GM13976 (cell line): ENCODE results near the gene METTL27.
"Not testable (repeated sequence)": the region's sequence is repeated elsewhere in the genome, so short reads cannot be mapped to it uniquely, and the experiment has no call there.

ENCODE experiments used
- DNase-seq: peaks from one replicate; pipeline ENCODE4 v3.0.0; 2012; ENCODE audit warnings: low spot score
- in situ Hi-C: fragments of 300-500 bp; cut with MboI; formaldehyde crosslinking; loops from one replicate; pipeline ENCODE4 v1.12.0; 2022; ENCODE audit warnings: low sequenced_read_pairs, mixed read lengths, inconsistent platforms; ENCODE audit not compliant: unreplicated experiment
- TF ChIP-seq, protein P1 (sequence below): IDR thresholded peaks from 2 replicates; pipeline ENCODE4 v1.5.1; 2012; ENCODE audit warnings: borderline replicate concordance, mild to moderate bottlenecking; ENCODE audit not compliant: insufficient read depth; ENCODE audit errors: extremely low read depth, missing control alignments, control extremely low read depth

Gene METTL27

DNA sequence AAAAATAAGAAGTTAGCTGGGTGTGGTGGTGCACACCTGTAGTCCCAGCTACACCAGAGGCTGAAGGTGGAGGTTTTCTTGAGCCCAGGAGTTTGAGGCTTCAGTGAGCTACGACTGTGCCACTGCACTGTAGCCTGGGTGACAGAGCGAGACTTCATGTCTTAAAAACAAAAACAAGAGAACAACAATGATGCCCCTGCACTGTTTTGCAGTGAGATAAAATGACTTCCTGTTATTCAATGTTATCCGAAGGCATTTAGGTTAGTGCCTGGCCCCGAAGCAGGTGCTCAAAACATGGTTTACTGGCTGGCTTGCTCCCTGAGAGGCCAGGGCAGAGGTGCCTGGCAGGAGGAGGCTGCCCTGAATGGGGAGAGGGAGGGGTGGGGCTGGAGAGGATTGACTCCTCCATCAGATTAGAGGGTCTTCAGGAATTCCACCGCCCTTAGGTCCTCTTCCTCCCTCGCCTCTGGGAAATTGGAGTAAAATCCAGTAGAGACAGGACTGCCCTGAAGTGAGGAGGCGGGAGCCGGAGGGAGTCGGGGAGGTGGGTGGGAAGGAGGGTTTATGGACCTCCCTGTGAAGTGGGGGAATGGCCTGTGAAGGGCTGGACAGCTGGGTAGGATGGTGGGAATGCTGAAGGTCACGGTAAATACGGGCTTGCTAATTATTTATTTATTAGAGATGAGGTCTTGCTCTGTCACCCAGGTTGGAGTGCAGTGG lies 18.3 kb downstream of the METTL27 start:
- in situ Hi-C loops, result no loop called here
- TF ChIP-seq, protein P1, sequence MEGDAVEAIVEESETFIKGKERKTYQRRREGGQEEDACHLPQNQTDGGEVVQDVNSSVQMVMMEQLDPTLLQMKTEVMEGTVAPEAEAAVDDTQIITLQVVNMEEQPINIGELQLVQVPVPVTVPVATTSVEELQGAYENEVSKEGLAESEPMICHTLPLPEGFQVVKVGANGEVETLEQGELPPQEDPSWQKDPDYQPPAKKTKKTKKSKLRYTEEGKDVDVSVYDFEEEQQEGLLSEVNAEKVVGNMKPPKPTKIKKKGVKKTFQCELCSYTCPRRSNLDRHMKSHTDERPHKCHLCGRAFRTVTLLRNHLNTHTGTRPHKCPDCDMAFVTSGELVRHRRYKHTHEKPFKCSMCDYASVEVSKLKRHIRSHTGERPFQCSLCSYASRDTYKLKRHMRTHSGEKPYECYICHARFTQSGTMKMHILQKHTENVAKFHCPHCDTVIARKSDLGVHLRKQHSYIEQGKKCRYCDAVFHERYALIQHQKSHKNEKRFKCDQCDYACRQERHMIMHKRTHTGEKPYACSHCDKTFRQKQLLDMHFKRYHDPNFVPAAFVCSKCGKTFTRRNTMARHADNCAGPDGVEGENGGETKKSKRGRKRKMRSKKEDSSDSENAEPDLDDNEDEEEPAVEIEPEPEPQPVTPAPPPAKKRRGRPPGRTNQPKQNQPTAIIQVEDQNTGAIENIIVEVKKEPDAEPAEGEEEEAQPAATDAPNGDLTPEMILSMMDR, result no peak
- DNase-seq, result no peak

DNA sequence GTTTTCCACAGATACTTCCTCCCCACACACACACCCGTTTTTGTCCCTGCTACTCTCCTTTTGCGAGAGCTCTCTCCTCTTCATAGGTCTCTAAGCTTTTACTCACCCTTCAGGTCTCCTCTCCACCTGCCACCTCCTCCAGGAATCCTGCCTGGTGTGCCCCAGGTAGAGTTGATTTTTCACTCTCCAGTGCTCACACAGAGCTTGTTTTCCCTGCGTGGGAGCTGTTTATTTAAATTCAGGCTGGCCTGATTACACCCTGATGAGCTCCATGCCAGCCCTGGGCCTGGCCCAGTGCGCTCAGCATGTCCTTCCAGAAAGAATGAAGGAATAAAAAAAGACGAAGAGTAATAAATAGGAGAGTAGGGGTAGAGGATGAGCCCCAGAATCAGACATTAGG lies 19.1 kb downstream of the METTL27 start:
- TF ChIP-seq, protein P1, result no peak
- DNase-seq, result no peak
- in situ Hi-C loops, result no loop called here

DNA sequence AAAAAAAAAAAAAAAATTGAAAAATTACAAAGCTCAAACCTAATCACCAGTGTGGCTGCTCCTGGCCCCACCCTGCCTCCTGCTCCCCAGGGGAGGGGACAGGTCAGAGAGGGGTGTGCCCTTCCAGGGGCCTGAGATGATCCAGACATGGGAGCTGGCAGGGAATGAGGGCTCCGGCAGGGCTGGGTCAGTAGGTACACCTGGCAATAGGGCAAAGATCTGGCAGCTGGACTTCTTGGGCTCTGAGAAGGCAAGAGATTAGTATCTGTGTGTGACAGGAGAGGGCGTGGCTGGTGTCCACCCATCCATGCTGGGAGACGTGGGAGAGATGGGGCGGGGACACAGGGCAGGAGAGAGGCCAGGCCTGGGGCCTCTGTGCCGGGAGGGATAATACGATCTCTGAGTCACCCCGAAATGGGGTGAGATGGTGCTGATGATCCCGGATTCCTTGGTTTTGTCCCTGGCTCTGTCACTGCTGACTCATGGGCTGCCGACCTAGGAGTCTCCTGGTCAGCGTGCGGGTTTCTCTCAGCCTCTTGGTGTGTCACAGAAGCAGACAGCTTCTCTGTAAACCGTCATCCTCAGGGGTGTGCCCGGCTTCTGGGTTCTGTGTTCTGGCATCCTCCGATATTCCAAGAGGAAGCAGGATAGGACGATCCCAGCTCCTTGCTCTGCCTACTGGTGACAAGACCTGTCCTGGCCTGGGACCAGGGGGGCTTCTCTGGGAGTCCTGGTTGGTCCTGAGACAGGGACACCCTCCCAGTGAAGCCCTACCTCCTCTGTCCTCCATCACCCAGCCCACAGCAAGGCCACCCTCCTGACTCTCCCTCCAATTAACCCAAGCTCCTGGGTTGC lies 19.8 kb downstream of the METTL27 start:
- peak; percentile 25 for DNase-seq
- TF ChIP-seq, protein P1, result no peak
- in situ Hi-C loops, result no loop called here

DNA sequence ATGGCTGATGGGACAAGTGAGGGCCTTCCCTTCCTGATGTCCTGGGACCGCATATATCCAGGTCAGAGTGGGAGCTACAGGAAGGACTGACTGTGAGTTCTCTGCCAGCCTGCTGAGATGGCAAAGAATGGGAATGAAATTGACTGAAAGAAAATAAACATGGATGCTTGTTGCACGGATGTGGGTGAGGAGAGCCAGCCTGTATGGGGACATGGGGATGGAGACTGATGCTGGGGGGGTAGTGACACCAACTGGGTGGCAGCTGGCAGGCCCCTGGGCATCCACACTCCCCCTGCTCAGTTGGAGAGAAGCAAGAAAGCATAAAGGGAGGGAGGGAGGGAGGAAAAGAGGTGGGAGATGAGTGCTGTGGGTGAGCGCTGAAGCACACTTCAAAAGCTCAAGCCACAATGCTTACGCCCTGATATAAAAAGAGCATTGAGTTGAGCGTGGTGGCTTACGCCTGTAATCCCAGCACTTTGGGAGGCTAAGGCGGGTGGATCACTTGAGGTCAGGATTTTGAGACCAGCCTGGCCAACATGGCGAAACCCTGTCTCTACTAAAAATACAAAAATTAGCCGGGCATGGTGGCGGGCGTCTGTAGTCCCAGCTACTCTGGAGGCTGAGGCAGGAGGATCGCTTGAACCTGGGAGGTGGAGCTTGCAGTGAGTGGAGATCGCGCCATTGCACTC lies 20.6 kb downstream of the METTL27 start:
- DNase-seq, in situ Hi-C loops: not testable (repeated sequence)

DNA sequence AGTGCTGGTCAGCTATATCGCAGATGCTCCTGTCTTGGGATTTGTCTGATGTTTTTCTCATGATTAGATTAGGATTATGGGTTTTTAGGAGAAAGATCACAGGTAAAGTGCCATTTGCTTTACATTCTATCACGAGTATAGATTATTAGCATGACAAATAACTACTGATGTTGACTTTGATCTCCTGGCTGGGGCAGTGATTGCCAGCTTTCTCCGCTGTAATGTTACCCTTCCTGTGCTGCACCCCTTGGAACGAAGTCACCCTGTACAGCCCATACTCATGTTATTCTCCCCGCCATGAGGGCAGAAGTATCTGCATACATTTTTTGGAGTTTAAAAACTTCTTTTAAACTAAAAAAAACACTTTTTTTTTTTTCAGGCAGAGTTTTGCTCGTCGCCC lies 22.3 kb downstream of the METTL27 start:
- TF ChIP-seq, protein P1, result no peak
- no peak for DNase-seq
- in situ Hi-C loops, result no loop called here

DNA sequence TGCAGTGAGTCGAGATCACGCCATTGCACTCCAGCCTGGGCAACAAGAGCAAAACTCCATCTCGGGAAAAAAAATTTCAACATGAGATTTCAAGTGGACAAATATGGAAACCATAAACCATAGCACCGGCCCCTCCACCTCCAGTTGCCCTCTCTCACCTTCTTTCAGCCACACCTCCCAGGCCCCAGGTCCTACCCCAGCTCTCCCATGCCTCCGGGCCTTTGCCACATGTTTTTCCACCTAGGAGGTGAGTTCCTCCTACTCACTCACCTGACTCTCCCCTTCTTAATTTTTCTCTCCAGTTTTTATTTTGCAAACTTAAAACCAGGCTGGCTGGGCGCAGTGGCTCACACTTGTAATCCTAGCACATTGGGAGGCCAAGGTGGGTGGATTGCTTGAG lies 25.2 kb downstream of the METTL27 start:
- TF ChIP-seq, protein P1, result no peak
- in situ Hi-C loops, result no loop called here
- DNase-seq, result no peak

DNA sequence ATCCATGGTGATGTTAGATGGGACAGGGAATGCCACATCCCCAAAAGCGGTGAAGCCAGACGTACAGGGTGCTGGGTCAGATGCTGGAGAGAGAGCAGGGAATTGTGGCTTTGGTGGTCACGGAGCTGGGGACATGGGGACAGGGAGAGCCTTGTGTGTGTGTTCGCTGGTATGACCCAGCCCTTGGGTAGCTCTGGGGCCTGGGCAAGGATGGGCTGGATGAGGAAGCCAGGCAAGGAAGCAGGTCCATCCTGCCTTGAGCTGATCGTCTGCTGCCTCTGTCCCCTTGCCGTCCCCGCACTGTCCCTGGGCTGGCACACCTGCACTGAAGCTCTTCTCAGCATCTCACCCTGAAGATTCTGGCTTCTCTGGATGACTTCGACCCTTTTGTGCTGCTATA lies 26.9 kb downstream of the METTL27 start:
- in situ Hi-C loops, result no loop called here
- TF ChIP-seq, protein P1, result no peak
- DNase-seq, result no peak
